HepG2 (cell line): ENCODE measurements around the gene AGER. TPM values are rescaled to one million over a fixed set of nuclear protein-coding genes. Genes with fewer than 3 reads are reported as not detected.

Experiments
- ARID4A ChIP-seq: sonication (generic); formaldehyde crosslinking; IDR thresholded peaks from 2 replicates; pipeline ENCODE4 v1.5.0; 2020; ENCODE audit warnings: mild to moderate bottlenecking, missing genetic modification reagents, borderline replicate concordance
- ATAD3A ChIP-seq: sonication (generic); formaldehyde crosslinking; IDR thresholded peaks from 2 replicates; pipeline ENCODE4 v1.4.0; 2020; ENCODE audit warnings: missing genetic modification reagents
- CREM ChIP-seq, 2 experiments: sonication (generic) in 1 of 2; formaldehyde crosslinking in 1 of 2; IDR thresholded peaks; 2 replicates each; pipeline versions ENCODE4 v1.4.0 to v1.6.1; 2016 to 2020; ENCODE audit warnings: antibody characterized with exemption in 1 of 2, mild to moderate bottlenecking in 1 of 2, missing genetic modification reagents in 1 of 2
- CTCF ChIP-seq: sonication (generic); formaldehyde crosslinking; IDR thresholded peaks from 2 replicates; pipeline ENCODE4 v1.5.0; 2020; ENCODE audit warnings: mild to moderate bottlenecking, missing genetic modification reagents, moderate library complexity
- KDM3A ChIP-seq: IDR thresholded peaks from 2 replicates; pipeline ENCODE4 v1.6.1; 2018; ENCODE audit warnings: low read depth, missing compliant biosample characterization
- MED1 ChIP-seq: sonication (generic); formaldehyde crosslinking; IDR thresholded peaks from 2 replicates; pipeline ENCODE4 v1.4.0; 2020; ENCODE audit warnings: missing genetic modification reagents
- NPAS2 ChIP-seq: sonication (generic); formaldehyde crosslinking; IDR thresholded peaks from 2 replicates; pipeline ENCODE4 v1.8.0; 2022; ENCODE audit warnings: mild to moderate bottlenecking, missing genetic modification reagents, borderline replicate concordance
- NR2F1 ChIP-seq, 2 experiments: fragments of 450-650 bp in 1 of 2; formaldehyde crosslinking in 1 of 2; IDR thresholded peaks; 2 replicates each; pipeline versions ENCODE4 v1.5.0 to v1.6.1; 2016 to 2020; ENCODE audit warnings: mild to moderate bottlenecking in 1 of 2, missing compliant biosample characterization in 1 of 2, missing genetic modification reagents in 1 of 2, moderate library complexity in 1 of 2
- NR2F6 ChIP-seq, 2 experiments: IDR thresholded peaks; 2 replicates each; pipeline ENCODE4 v1.6.1; 2016; ENCODE audit warnings: antibody characterized with exemption in 1 of 2, mild to moderate bottlenecking in 1 of 2
- TCF7 ChIP-seq: sonication (generic); IDR thresholded peaks from 2 replicates; pipeline ENCODE4 v1.6.1; 2016; ENCODE audit warnings: antibody characterized with exemption, low read depth
- ZNF143 ChIP-seq: sonication (generic); formaldehyde crosslinking; IDR thresholded peaks from 2 replicates; pipeline ENCODE4 v1.4.0; 2020; ENCODE audit warnings: missing genetic modification reagents
- polyA plus RNA-seq, 8 experiments: library from polyadenylated mRNA; depleted of rRNA in 3 of 8; stranded (reverse) in 7 of 8; unstranded in 1 of 8; fragments of >200 nt; fragmentation: Illumina TruSeq in 4 of 8; extraction: Trizol in 4 of 8; gene quantifications; 2 replicates each; pipeline versions ENCODE4 v1.2.1 to v1.2.3, GENCODE V29; 2011 to 2016; ENCODE audit warnings: low read depth in 4 of 8, missing spikeins in 1 of 8, mixed read lengths in 1 of 8; ENCODE audit not compliant: insufficient read depth in 1 of 8
- total RNA-seq, 5 experiments: library from RNA; depleted of rRNA; stranded (reverse); fragments of >200 nt; fragmentation: Illumina TruSeq; extraction: Trizol; gene quantifications; 2 replicates each; pipeline ENCODE4 v1.2.3, GENCODE V29; 2016; ENCODE audit warnings: low read depth in 1 of 5
- TF ChIP-seq, protein P1 (sequence below): sonication (generic); formaldehyde crosslinking; IDR thresholded peaks from 2 replicates; pipeline ENCODE4 v1.4.0; 2020; ENCODE audit warnings: mild to moderate bottlenecking, missing genetic modification reagents
- TF ChIP-seq, protein P2 (sequence below): IDR thresholded peaks from 2 replicates; pipeline ENCODE4 v1.6.1; 2018; ENCODE audit warnings: missing genetic modification reagents, mild to moderate bottlenecking, missing compliant biosample characterization
- TF ChIP-seq, protein P3 (sequence below): sonication (generic); formaldehyde crosslinking; IDR thresholded peaks from 2 replicates; pipeline ENCODE4 v1.8.1; 2022; ENCODE audit warnings: low read depth, mild to moderate bottlenecking, missing genetic modification reagents

Gene AGER
- total and polyA plus RNA-seq, 2 of the 13 experiments (the other 11 are each of a cell fraction or from before 2014, with no cell fraction given), result 1.9 to 5.1 TPM

DNA sequence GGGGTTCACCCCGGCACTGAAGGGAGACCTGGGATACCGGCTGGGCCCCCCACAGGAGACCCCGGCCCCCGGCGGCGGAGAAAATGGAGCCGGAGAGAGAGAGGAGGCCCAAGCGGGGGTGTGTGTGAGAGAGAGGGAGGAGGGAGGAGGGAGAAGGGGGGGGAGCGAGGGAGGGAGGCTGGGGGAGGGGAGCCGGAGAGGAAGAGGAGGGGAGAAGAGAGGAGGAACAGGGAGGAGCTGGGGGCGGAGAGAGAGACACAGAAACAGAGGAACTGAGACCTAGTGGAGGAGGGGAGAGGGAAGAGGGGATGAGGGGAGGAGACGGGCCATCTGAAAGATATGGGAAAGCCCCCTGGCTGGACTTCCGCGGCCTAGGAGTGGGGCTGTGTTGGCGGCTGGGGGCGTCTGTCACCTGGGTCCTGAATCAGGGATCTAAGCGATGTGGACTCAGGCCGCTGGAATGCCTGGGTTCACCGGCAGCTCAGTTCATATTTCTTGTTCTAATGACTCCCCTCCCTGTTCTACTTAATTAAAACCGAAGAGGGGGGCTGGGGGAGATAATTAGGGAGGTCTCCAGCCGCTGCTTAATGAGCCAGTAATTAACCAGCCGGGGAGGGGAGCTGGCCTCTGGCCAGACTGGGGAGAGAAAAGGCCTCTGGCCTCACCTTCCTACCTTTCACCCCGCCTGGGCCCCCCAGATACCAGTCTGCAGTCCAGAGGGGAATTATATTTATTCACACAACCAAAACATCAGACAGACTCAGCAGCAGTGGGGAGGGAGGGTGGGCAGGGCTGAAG is 6.2 kb upstream of the AGER start, which contains the start of gene PBX2 (continued):
- TF ChIP-seq ARID4A, result peak; percentile 61; the same call in 1 of the 2 replicates
- TF ChIP-seq CREM (IDR thresholded peaks at IDR 0.05), result peak; percentile 34; the same call in 1 of the 2 replicates
- TF ChIP-seq CREM (CRISPR knock-in tag; IDR thresholded peaks at IDR 0.05), result no peak
- no peak for TF ChIP-seq KDM3A (CRISPR knock-in tag)
- TF ChIP-seq, protein P1, sequence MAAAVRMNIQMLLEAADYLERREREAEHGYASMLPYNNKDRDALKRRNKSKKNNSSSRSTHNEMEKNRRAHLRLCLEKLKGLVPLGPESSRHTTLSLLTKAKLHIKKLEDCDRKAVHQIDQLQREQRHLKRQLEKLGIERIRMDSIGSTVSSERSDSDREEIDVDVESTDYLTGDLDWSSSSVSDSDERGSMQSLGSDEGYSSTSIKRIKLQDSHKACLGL (CRISPR knock-in tag), result no peak
- no peak for TF ChIP-seq NR2F6 (IDR thresholded peaks at IDR 0.05)
- peak; percentile 47; the same call in 1 of the 2 replicates for TF ChIP-seq NR2F6 (CRISPR knock-in tag; IDR thresholded peaks at IDR 0.05)
- TF ChIP-seq, protein P2, sequence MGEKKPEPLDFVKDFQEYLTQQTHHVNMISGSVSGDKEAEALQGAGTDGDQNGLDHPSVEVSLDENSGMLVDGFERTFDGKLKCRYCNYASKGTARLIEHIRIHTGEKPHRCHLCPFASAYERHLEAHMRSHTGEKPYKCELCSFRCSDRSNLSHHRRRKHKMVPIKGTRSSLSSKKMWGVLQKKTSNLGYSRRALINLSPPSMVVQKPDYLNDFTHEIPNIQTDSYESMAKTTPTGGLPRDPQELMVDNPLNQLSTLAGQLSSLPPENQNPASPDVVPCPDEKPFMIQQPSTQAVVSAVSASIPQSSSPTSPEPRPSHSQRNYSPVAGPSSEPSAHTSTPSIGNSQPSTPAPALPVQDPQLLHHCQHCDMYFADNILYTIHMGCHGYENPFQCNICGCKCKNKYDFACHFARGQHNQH, result 0 out of 2 replicates have a peak, but pooled peaks have one; percentile 36
- TF ChIP-seq TCF7, result no peak
- TF ChIP-seq NPAS2 (CRISPR knock-in tag), result no peak
- peak; percentile 27; the same call in 1 of the 2 replicates for TF ChIP-seq CTCF (CRISPR knock-in tag)
- TF ChIP-seq NR2F1 (CRISPR knock-in tag; IDR thresholded peaks at IDR 0.05), result no peak
- no peak for TF ChIP-seq ATAD3A (CRISPR knock-in tag)
- TF ChIP-seq MED1, result no peak
- TF ChIP-seq ZNF143 (CRISPR knock-in tag), result no peak
- TF ChIP-seq, protein P3, sequence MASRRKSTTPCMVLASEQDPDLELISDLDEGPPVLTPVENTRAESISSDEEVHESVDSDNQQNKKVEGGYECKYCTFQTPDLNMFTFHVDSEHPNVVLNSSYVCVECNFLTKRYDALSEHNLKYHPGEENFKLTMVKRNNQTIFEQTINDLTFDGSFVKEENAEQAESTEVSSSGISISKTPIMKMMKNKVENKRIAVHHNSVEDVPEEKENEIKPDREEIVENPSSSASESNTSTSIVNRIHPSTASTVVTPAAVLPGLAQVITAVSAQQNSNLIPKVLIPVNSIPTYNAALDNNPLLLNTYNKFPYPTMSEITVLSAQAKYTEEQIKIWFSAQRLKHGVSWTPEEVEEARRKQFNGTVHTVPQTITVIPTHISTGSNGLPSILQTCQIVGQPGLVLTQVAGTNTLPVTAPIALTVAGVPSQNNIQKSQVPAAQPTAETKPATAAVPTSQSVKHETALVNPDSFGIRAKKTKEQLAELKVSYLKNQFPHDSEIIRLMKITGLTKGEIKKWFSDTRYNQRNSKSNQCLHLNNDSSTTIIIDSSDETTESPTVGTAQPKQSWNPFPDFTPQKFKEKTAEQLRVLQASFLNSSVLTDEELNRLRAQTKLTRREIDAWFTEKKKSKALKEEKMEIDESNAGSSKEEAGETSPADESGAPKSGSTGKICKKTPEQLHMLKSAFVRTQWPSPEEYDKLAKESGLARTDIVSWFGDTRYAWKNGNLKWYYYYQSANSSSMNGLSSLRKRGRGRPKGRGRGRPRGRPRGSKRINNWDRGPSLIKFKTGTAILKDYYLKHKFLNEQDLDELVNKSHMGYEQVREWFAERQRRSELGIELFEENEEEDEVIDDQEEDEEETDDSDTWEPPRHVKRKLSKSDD, result no peak
